Gastroesophageal sphincter (tissue), 3 donors: Measurements from ENCODE around the gene SYNE1.
"Not testable (repeated sequence)": the region's sequence is repeated elsewhere in the genome, so short reads cannot be mapped to it uniquely, and the experiment has no call there.

Source experiments
- CTCF ChIP-seq, 4 experiments: fragments of 200-600 bp in 2 of 4; fragments of 450-650 bp in 2 of 4; sonication (generic) in 1 of 4; IDR thresholded peaks; one replicate each; pipeline ENCODE4 v1.5.1; 2017 to 2019; ENCODE audit warnings: antibody characterized with exemption in 4 of 4, mild to moderate bottlenecking in 2 of 4, moderate library complexity in 2 of 4
- EP300 ChIP-seq: sonication (generic); formaldehyde crosslinking; IDR thresholded peaks from one replicate; pipeline ENCODE4 v1.6.1; 2017; ENCODE audit warnings: antibody characterized with exemption, mild to moderate bottlenecking
- POLR2A ChIP-seq, 2 donors: fragments of 450-650 bp; IDR thresholded peaks; one replicate each; pipeline ENCODE4 v1.6.1; 2017; ENCODE audit warnings: antibody characterized with exemption in 2 of 2, mild to moderate bottlenecking in 2 of 2, moderate library complexity in 1 of 2
- POLR2AphosphoS5 ChIP-seq: sonication (generic); formaldehyde crosslinking; IDR thresholded peaks from one replicate; pipeline ENCODE4 v1.6.1; 2017; ENCODE audit warnings: antibody characterized with exemption

- not testable (repeated sequence) for TF ChIP-seq POLR2AphosphoS5; CTCF (IDR thresholded peaks at IDR 0.05); POLR2A (IDR thresholded peaks at IDR 0.05); EP300
Observed at GRCh38 chr6:152646732-152647131, 9.6 kb upstream of the SYNE1 start.
